Right atrium auricular region (tissue), 2 donors: ENCODE measurements around the gene IL20RA. TPM values are rescaled to one million over a fixed set of nuclear protein-coding genes. Genes with fewer than 3 reads are reported as not detected.

Source experiments
- DNase-seq: peaks from one replicate; pipeline ENCODE4 v3.0.0-alpha.2; 2019; ENCODE audit warnings: low spot score
- H3K27ac ChIP-seq, 2 donors: fragments of 200-600 bp; sonication (generic); 1 replicate in 1 of 2; 2 replicates in 1 of 2; pipeline ENCODE4 v1.5.1; 2016 to 2019
- H3K27me3 ChIP-seq, 2 donors: fragments of 200-600 bp; sonication (generic); one replicate each; pipeline versions ENCODE4 v1.5.1 to v1.6.0; 2017 to 2019
- H3K36me3 ChIP-seq: fragments of 200-600 bp; sonication (generic); one replicate; pipeline ENCODE4 v1.5.1; 2016
- H3K4me1 ChIP-seq, 2 donors: fragments of 200-600 bp; sonication (generic); one replicate each; pipeline versions ENCODE4 v1.5.1 to v1.6.0; 2017 to 2019
- H3K4me3 ChIP-seq, 2 donors: fragments of 200-600 bp; sonication (generic); 1 replicate in 1 of 2; 2 replicates in 1 of 2; pipeline ENCODE4 v1.5.1; 2017 to 2019; ENCODE audit warnings: mild to moderate bottlenecking in 1 of 2, moderate library complexity in 1 of 2
- H3K9me3 ChIP-seq, 2 donors: fragments of 200-600 bp; sonication (generic); one replicate each; pipeline ENCODE4 v1.5.1; 2019
- total RNA-seq, 2 donors: library from RNA; depleted of rRNA; stranded (reverse); fragments of >200 nt; gene quantifications; one replicate each; pipeline ENCODE4 v1.1.0, GENCODE V29; 2016
- TF ChIP-seq, protein P1 (sequence below), 2 donors: fragments of 200-600 bp; sonication (generic); IDR thresholded peaks; one replicate each; pipeline ENCODE4 v1.5.1; 2019; ENCODE audit warnings: antibody characterized with exemption in 2 of 2

Gene IL20RA
- total RNA-seq, 2 donors from 2014 or later, result 0.12 to 5.0 TPM

GRCh38 chr6:136984578-136984977 lies 60.2 kb downstream of the IL20RA start:
- H3K4me3 ChIP-seq, result no peak overlapping the region
- H3K36me3 ChIP-seq, result no peaks in the 10 kb centered on the region
- TF ChIP-seq, protein P1, sequence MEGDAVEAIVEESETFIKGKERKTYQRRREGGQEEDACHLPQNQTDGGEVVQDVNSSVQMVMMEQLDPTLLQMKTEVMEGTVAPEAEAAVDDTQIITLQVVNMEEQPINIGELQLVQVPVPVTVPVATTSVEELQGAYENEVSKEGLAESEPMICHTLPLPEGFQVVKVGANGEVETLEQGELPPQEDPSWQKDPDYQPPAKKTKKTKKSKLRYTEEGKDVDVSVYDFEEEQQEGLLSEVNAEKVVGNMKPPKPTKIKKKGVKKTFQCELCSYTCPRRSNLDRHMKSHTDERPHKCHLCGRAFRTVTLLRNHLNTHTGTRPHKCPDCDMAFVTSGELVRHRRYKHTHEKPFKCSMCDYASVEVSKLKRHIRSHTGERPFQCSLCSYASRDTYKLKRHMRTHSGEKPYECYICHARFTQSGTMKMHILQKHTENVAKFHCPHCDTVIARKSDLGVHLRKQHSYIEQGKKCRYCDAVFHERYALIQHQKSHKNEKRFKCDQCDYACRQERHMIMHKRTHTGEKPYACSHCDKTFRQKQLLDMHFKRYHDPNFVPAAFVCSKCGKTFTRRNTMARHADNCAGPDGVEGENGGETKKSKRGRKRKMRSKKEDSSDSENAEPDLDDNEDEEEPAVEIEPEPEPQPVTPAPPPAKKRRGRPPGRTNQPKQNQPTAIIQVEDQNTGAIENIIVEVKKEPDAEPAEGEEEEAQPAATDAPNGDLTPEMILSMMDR (IDR thresholded peaks at IDR 0.05), result no peak
- peaks cover 0 to 5% of the 10 kb centered on the region in 2 donors for H3K4me1 ChIP-seq
- DNase-seq, result no peak
- H3K27ac ChIP-seq, result no peak overlapping the region
- no peaks in the 10 kb centered on the region for H3K27me3 ChIP-seq
- no peaks in the 10 kb centered on the region for H3K9me3 ChIP-seq

- no peaks in the 10 kb centered on the region for H3K9me3 ChIP-seq
- TF ChIP-seq, protein P1 (IDR thresholded peaks at IDR 0.05), result no peak
- H3K36me3 ChIP-seq, result no peaks in the 10 kb centered on the region
- no peak overlapping the region for H3K4me3 ChIP-seq
- H3K27ac ChIP-seq, result no peak overlapping the region
- no peaks in the 10 kb centered on the region for H3K4me1 ChIP-seq
- no peaks in the 10 kb centered on the region for H3K27me3 ChIP-seq
- DNase-seq, result no peak
These were observed 61.1 kb downstream of the IL20RA start for GRCh38 chr6:136983687-136984086.

DNA sequence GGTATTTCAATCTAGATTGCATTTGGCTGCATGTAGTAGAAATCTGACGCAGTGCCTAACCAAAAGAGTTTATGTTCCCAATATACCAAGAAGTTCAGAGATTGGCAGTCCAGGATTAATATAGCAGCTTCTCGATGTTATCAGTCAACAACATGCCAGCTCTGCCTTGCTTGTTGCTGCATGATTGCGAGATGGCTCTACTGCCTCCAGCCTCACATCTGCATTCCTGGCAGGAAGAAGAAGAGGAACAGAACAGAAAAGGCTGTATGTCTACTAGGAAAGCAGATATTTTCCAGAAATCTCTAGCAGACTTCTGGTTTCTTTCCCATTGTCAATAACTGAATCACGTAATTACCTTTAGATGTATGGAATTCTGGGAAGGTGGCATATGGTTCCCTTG lies 61.8 kb downstream of the IL20RA start:
- Histone ChIP-seq H3K4me1 (no peaks in the 10 kb centered on the region), H3K27ac (no peak overlapping the region), H3K27me3 (no peaks in the 10 kb centered on the region), H3K36me3 (no peaks in the 10 kb centered on the region), H3K9me3 (no peaks in the 10 kb centered on the region), H3K4me3 (no peak overlapping the region)
- no peak for DNase-seq
- TF ChIP-seq, protein P1 (IDR thresholded peaks at IDR 0.05), result no peak

DNA sequence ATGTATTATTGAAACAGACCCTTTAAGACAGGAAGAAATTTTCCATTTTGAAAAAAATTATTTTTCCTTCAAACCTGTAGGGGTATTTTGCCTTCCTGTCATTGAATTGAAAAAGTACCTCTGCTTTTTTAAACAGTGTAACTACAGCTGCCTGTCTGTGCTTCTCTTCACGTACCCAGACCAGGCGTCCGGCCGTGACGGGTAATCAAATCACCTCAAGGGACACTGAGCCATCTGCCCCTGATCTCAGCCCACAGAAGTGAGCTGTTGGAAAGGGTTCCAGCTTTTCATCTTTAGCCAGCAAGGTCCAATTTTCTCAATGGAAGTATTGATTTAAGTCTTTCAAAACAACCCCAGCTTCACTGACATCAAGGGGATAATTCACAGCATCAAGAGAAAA lies 64.7 kb downstream of the IL20RA start:
- H3K4me3 ChIP-seq, result no peak overlapping the region
- no peak for DNase-seq
- H3K4me1 ChIP-seq, result no peaks in the 10 kb centered on the region
- H3K36me3 ChIP-seq, result no peaks in the 10 kb centered on the region
- H3K27me3 ChIP-seq, result no peaks in the 10 kb centered on the region
- H3K27ac ChIP-seq, result no peak overlapping the region
- TF ChIP-seq, protein P1 (IDR thresholded peaks at IDR 0.05), result no peak
- no peaks in the 10 kb centered on the region for H3K9me3 ChIP-seq

- DNase-seq, result no peak
- no peaks in the 10 kb centered on the region for H3K27me3 ChIP-seq
- no peaks in the 10 kb centered on the region for H3K36me3 ChIP-seq
- no peaks in the 10 kb centered on the region for H3K9me3 ChIP-seq
- no peak overlapping the region for H3K27ac ChIP-seq
- no peaks in the 10 kb centered on the region for H3K4me1 ChIP-seq
- no peak overlapping the region for H3K4me3 ChIP-seq
- TF ChIP-seq, protein P1 (IDR thresholded peaks at IDR 0.05), result no peak
These were observed 65.6 kb downstream of the IL20RA start for GRCh38 chr6:136979206-136979605.

DNA sequence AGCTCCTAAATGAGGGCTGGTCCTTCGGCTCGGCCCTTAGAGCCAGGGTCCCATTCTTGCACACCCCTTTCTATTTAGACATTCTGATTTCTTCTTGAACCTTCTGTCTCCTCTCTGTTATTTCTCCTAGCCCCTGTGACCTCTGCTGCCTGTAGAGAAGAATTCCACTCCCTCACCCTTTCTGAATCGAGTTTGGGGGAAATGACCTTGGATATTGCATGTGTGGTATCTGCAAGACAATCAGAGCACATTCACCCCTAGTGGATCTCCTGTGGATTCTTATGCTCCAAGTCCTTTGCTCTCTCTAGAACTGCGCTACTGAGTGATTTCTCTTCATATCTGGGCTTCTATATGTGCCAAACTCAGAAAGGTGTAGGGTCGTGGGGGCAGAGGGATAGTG lies 67.7 kb downstream of the IL20RA start:
- no peaks in the 10 kb centered on the region for H3K27me3 ChIP-seq
- TF ChIP-seq, protein P1 (IDR thresholded peaks at IDR 0.05), result no peak
- H3K36me3 ChIP-seq, result no peaks in the 10 kb centered on the region
- no peak overlapping the region for H3K4me3 ChIP-seq
- H3K27ac ChIP-seq, result no peak overlapping the region
- no peak for DNase-seq
- H3K4me1 ChIP-seq, result no peaks in the 10 kb centered on the region
- no peaks in the 10 kb centered on the region for H3K9me3 ChIP-seq
